GM21737 (cell line): ENCODE measurements around the gene ACTL10.

Source experiments
- ATAC-seq: cut with Tn5 transposase; IDR thresholded peaks from one replicate; pipeline ENCODE4 v1.9.1; 2021; ENCODE audit warnings: mild to moderate bottlenecking, moderate library complexity; ENCODE audit not compliant: unreplicated experiment

Gene ACTL10

DNA sequence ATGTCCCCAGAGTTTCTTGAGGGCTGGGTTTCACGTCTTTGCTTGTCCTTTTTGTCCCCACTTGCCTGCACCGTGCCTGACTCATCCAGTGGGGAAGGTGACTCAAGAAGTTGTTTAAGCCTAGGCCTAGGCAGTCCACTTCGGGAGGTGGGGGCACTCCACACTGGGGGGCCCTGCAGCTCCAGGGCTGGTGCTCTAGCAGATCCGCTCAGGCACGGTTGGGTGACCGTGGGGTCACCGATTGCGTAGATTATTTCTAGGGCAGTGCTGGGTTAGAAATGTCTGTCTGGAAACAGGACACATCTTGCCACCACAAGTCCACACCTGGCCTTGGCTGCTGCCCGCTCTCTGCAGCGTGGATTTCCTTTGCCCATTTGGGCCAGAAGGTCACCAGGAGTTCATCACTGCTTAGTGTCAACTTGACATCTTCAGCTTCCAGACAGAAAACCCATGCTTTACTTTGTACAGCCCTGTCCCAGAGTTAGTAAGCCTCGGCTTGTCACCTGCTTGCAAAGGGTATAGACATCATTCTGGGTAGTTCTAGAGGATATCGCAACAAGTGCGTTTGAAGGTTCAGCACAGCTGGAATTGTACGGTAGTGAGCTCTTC is 18.2 kb upstream of the ACTL10 start:
- ATAC-seq = no peak

DNA sequence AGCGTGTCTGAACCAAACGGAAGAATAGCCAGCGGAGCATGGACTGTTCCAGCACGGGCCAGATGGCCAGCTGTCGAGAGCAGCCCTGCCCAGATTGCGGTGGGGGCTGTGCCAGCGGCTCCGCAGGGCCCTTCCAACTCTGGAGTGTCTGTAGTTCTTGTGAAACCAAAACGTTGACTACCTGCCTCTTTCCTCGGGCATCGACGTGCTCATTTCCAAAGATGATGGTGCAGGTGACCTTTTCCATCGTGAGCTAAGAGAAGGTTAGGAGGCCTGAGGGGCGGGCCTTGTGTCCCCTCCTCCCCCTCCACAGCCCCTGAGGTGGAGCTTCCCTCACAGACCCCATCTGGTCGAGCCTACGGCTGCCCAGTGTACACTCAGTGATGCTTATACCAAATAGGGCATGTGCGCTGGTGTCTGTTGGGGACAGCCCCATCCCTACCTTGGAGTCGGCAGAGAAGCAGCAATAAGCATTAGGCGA is 17.5 kb upstream of the ACTL10 start:
- no peak for ATAC-seq

DNA sequence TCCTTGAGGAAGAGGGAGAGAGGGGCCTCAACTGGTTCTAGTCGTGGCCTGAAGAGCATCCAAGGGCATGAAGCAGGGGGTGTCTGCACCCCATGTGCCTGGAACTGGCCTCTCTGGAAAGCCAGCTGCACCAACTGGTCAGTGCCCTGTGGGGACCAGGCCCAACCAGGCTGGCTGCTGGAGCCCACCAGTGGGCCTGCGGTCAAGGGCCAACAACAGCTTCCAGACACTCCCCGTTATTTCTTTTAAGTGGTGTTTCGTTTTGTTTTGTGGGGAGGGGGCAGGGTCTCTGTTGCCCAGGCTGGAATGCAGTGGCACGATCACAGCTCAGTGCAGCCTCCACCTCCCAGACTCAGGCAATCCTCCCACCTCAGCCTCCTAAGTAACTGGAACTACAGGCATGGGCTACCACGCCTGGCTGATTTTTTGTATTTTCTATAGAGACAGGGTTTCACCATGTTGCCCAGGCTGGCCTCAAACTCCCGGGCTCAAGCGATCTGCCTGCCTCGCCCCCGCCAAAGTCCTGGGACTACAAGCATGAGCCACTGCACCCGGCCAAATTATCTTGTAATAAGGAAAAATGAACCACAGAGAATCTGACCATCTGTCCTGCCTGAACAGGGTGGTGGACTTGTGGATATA is 16.5 kb upstream of the ACTL10 start:
- ATAC-seq = no peak

GRCh38 chr20:33650753-33651561 is 15.8 kb upstream of the ACTL10 start:
- ATAC-seq = no peak

- no peak for ATAC-seq
These were observed 15.1 kb upstream of the ACTL10 start for GRCh38 chr20:33651562-33652048.

DNA sequence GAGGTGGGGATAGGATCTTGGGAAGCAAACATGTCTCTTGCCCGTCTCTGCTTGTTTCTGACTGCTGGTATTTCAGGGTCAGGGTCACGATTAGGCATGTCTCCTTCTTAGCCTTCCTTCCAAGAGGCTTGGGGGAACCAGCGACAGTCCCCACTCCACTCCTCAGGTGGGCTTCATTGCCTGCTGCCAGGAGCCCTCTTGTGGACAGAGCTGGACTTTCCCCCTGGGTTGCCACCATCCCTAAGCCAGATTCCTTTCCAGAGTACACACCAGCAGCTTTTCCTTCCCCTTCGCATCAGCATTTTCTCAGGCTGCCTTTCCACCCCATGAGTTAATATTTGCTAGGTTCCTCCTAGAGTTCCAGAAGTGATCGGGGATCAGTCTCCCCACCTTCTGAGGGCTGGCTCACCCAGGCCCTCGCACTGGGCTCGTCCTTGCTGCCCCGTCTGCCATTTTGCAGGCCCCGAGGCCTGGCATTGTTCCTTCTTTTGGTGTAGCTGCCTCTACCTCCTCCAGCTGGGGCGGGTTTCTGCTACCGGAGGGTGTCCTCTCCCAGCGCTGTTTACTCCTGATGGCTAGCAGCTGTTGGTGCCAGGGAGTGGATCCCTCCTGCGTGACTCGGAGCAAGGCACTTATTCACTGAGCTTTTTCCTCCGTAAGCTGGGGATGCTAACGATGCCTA is 13.4 kb upstream of the ACTL10 start:
- no peak for ATAC-seq

DNA sequence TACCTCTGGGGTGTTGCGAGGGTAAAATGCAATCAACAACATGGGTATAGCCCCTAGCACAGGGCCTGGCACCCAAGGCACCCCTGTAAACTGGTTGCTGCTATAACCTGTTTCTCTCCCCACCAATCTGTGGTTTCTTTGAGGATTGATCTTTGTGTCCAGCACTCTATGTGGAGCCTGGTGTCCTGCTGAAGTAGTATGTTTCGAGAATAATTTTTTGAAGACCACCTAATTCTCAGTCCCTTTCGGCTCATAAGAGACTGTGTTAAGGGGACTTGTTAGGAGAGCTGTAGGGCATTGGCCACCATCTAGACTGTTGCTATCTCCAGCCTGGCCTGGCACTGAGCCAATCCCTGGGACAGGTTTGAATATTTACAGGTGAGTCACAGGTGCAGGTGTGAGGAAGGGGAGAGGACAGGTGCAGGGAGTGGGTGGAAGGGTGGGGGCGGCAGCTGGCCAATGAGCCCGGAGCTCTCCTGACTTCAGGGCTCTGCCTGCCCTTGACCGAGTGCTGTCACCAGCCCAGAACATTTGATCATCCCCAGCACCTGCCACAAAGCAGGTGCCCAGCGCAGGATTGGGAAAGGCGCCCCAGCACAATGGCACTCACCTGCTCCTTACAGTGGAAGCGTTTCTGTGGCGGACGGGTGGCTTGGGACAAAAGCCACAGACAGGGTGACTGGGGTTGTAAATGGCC is 12.7 kb upstream of the ACTL10 start:
- no peak for ATAC-seq

GRCh38 chr20:33654680-33655161 is 12.0 kb upstream of the ACTL10 start:
- no peak for ATAC-seq

- no peak for ATAC-seq
These were observed 11.6 kb upstream of the ACTL10 start for GRCh38 chr20:33655164-33655563.

- no peak for ATAC-seq
These were observed 10.5 kb upstream of the ACTL10 start for GRCh38 chr20:33656010-33656782.

DNA sequence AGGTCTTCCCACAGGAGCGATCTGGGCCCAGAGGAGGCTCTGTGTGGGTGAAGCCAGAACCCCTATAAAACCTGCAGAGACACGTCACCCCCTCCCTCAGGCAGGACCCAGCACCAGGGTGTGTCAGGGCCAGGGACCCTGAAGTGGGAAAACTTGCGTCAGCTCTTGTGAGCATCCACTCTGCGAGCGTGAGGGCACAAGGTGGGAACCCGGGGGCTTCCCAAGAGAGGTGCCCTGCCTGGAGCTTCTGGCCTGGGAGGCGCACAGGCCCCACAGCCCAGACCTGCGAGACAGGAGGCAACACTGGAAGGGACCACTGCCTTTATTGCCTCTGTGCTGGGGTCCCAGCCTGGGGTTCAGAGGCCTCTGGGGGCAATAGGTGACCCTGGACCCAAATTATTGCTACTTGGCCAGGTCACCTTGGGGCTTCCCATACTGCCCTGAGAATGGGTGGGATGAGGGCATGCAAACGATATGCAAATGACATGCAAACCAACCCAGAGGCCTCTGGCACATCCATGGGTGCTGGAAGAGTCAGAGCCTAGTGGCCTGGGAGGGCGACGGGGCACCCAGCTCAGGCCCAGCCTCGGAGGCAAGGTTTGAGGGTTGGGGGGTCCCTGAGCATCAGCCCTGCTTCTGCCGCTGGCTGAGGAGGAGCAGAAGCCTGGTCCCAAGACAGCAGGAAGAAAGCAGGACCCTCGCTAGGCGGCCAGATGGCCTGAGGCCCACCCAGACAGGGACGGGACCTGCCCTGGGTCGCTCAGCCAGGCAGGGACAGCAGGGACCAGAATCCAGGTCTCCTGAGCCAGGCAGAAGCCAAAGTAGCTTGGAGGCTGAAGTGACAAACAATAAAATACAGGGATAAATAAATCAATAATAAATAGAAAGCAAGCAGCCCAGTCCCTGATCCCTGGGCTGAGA is 9.7 kb upstream of the ACTL10 start:
- ATAC-seq = no peak

DNA sequence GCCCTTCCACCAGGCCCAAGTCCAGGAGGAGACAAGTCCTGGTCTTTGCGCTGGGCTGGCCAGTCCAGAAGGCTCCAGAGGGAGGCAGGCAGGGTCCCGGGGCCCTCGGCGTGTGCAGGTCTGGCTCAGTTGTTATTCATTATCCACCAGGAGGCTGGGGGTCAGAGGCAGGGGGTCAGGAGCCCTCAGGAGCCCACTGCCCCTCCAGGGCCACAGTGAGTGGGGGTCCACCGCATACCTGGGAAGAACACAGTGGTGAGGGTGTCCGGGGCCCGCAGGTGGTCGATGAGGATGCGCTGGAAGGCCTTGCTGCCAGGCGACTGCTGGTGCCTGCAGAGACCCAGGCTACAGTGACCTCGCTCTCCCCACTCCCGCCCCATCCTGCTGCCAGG is 9.0 kb upstream of the ACTL10 start:
- ATAC-seq = no peak

DNA sequence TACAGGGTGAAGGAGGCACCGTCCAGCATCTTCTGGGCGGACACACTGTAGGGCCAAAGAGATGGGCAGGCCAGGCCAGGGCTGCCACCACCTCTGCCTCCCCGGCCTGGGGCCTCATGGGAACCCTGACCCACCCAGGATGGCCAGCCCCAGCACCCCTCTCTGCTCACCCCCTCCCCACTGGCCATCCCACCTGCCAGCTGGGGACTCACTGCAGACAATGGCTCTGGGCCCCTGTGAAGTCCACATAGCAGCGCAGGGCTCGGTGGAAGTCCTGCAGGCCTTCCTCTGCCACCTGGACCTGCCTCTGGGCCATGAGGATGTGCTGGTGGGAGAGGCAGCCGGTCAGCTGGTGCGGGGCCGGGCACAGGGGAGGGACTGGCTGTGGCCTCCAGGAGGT is 8.2 kb upstream of the ACTL10 start:
- no peak for ATAC-seq

DNA sequence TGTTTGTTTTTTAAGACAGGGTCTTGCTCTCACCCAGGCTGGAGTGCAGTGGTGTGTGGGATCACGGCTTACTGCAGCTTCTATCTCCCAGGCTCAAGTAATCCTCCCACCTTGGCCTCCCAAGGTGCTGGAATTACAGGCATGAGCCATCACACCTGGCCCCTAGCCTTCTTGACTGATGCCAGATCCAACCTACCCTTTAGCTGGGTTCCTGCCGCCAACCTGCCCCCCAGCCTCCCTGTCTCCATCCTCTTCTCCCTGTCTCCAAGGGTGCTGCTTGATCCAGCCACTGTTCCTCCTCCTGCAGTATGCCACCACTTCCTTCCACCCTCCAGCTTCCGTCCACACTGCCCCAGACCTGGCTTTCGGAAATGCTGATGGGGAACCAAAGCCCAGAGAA is 7.8 kb upstream of the ACTL10 start:
- no peak for ATAC-seq

DNA sequence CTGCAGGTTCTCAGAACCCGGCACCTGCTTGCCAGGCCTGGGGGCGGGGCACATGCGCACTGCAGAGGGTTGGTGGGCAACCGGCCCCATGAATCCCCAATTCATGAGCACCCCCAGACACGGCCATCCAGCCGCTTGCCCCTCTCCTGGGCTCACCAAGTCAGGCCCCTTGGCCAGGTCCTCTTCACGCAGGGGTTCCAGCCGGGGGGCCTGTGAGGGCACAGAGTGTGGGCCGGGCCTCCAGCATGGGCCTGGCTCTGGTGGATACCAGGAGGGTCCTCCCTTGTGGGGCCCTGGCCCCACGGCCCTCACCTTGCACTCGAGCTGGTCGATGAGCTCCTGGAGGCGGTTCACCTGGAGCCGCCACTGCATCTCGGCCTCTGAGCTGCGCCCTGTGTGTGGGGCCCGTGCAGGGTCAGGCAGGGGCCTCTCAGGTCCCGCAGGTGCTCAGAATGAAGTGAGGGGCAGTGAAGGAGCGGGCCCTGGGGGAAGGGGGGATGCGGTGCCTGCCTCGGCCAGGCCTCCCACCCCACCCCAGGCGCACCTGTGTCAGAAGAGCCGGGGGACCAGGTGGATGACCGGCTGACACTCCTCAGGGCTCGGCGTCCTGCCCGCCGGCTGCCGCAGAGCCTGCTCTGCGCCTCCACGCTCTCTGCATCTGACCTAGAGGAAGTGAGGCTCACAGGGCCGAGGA is 7.3 kb upstream of the ACTL10 start:
- no peak for ATAC-seq

GRCh38 chr20:33660035-33660684 is 6.6 kb upstream of the ACTL10 start:
- no peak for ATAC-seq

GRCh38 chr20:33660685-33661058 is 6.1 kb upstream of the ACTL10 start:
- no peak for ATAC-seq

DNA sequence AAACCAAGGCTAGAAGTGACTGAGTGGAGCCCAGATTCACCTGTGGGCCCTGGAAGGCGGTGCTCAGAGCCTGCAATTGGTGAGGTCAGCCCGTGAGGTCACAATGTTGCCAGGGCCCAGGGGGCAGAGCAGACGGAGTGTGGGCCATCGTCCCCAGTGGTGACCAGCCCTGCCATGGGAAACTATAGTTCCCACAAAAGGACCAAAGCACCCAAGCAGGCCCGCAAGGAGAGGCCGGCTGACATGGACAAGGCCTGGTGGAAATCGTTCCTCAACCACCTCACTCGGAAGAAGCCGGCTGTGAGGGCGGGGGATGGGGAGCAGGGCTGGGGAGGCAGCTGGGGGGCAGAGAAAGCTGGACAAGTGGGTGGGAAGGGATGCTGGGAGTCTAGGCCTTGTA is 4.6 kb upstream of the ACTL10 start, which contains the start of gene C20orf144:
TSS of gene C20orf144 (plus strand) at position 156 of the 400 bp plus-strand sequence. CDS start at position 175, 19 bp downstream.
- no peak for ATAC-seq
